Central memory CD8-positive, alpha-beta T cell (primary cell): ENCODE measurements around the gene PTGFR.

Source experiments
- ATAC-seq: fragments of 150-1000 bp; cut with Tn5 transposase; replicated peaks from 2 replicates; pipeline ENCODE4 v1.10.0; 2022; ENCODE audit warnings: mild to moderate bottlenecking, moderate FRiP score, moderate number of reproducible peaks; ENCODE audit not compliant: poor library complexity, severe bottlenecking; ENCODE audit errors: extremely low read depth
- DNase-seq, 2 donors: peaks; one replicate each; pipeline ENCODE4 v3.0.0; 2021; ENCODE audit warnings: low spot score in 2 of 2
- H3K27ac Mint-ChIP-seq: one replicate; pipeline ENCODE4 v1.8.0; 2022; ENCODE audit warnings: low read depth, mild to moderate bottlenecking, moderate library complexity, mixed read lengths
- H3K27me3 Mint-ChIP-seq: one replicate; pipeline ENCODE4 v1.8.0; 2022; ENCODE audit warnings: mixed read lengths
- H3K36me3 Mint-ChIP-seq: one replicate; pipeline ENCODE4 v1.8.0; 2022; ENCODE audit warnings: mild to moderate bottlenecking, moderate library complexity, mixed read lengths; ENCODE audit not compliant: insufficient read depth
- H3K4me1 Mint-ChIP-seq: one replicate; pipeline ENCODE4 v1.8.0; 2022; ENCODE audit warnings: mixed read lengths
- H3K4me3 Mint-ChIP-seq: one replicate; pipeline ENCODE4 v1.8.0; 2022; ENCODE audit warnings: mild to moderate bottlenecking, moderate library complexity, mixed read lengths
- H3K9me3 Mint-ChIP-seq: one replicate; pipeline ENCODE4 v1.8.0; 2022; ENCODE audit warnings: mixed read lengths

The PTGFR gene

GRCh38 chr1:78491451-78492071 is 787 bp downstream of the PTGFR start:
- Mint-ChIP-seq H3K36me3 (no peaks in the 10 kb centered on the region), H3K9me3 (no peaks in the 10 kb centered on the region), H3K4me1 (no peaks in the 10 kb centered on the region), H3K27me3 (peaks cover 29% of the 10 kb centered on the region), H3K27ac (no peak overlapping the region), H3K4me3 (no peak overlapping the region)
- ATAC-seq (no peak), DNase-seq (no peak)

- Mint-ChIP-seq H3K4me1 (no peaks in the 10 kb centered on the region), H3K9me3 (no peaks in the 10 kb centered on the region), H3K27ac (no peak overlapping the region), H3K36me3 (no peaks in the 10 kb centered on the region), H3K27me3 (peaks cover 29% of the 10 kb centered on the region), H3K4me3 (no peak overlapping the region)
- ATAC-seq (no peak), DNase-seq (no peak)
Observed at GRCh38 chr1:78492386-78492950, 1.7 kb downstream of the PTGFR start.

- no peak overlapping the region for H3K4me3 Mint-ChIP-seq
- H3K27ac Mint-ChIP-seq: no peak overlapping the region
- no peaks in the 10 kb centered on the region for H3K9me3 Mint-ChIP-seq
- ATAC-seq: no peak
- no peaks in the 10 kb centered on the region for H3K4me1 Mint-ChIP-seq
- DNase-seq: no peak
- peaks cover 29% of the 10 kb centered on the region for H3K27me3 Mint-ChIP-seq
- no peaks in the 10 kb centered on the region for H3K36me3 Mint-ChIP-seq
Observed at GRCh38 chr1:78493451-78493850, 2.7 kb downstream of the PTGFR start.

GRCh38 chr1:78497201-78497600 is 6.4 kb downstream of the PTGFR start:
- DNase-seq: no peak
- no peak overlapping the region for H3K27ac Mint-ChIP-seq
- H3K9me3 Mint-ChIP-seq: no peaks in the 10 kb centered on the region
- no peak overlapping the region for H3K4me3 Mint-ChIP-seq
- ATAC-seq: no peak
- H3K27me3 Mint-ChIP-seq: peaks cover 8% of the 10 kb centered on the region
- no peaks in the 10 kb centered on the region for H3K4me1 Mint-ChIP-seq
- no peaks in the 10 kb centered on the region for H3K36me3 Mint-ChIP-seq

GRCh38 chr1:78500529-78500928 is 9.8 kb downstream of the PTGFR start:
- Mint-ChIP-seq H3K27ac (no peak overlapping the region), H3K36me3 (no peaks in the 10 kb centered on the region), H3K4me3 (no peak overlapping the region), H3K9me3 (no peaks in the 10 kb centered on the region), H3K27me3 (peaks cover 8% of the 10 kb centered on the region), H3K4me1 (no peaks in the 10 kb centered on the region)
- DNase-seq (no peak), ATAC-seq (no peak)

- no peak overlapping the region for H3K27ac Mint-ChIP-seq
- no peaks in the 10 kb centered on the region for H3K36me3 Mint-ChIP-seq
- DNase-seq (no peak), ATAC-seq (no peak)
- peaks cover 8% of the 10 kb centered on the region for H3K27me3 Mint-ChIP-seq
- H3K4me3 Mint-ChIP-seq: no peak overlapping the region
- no peaks in the 10 kb centered on the region for H3K9me3 Mint-ChIP-seq
- H3K4me1 Mint-ChIP-seq: no peaks in the 10 kb centered on the region
Observed at GRCh38 chr1:78501203-78501602, 10.4 kb downstream of the PTGFR start.

GRCh38 chr1:78511334-78511733 is 20.6 kb downstream of the PTGFR start:
- Mint-ChIP-seq H3K27me3 (no peaks in the 10 kb centered on the region), H3K27ac (no peak overlapping the region), H3K4me3 (no peak overlapping the region), H3K9me3 (peaks cover 13% of the 10 kb centered on the region), H3K36me3 (no peaks in the 10 kb centered on the region), H3K4me1 (no peaks in the 10 kb centered on the region)
- DNase-seq: no peak
- no peak for ATAC-seq

- no peaks in the 10 kb centered on the region for H3K4me1 Mint-ChIP-seq
- H3K36me3 Mint-ChIP-seq: no peaks in the 10 kb centered on the region
- DNase-seq (no peak), ATAC-seq (no peak)
- no peak overlapping the region for H3K4me3 Mint-ChIP-seq
- H3K9me3 Mint-ChIP-seq: peaks cover 6% of the 10 kb centered on the region
- no peaks in the 10 kb centered on the region for H3K27me3 Mint-ChIP-seq
- H3K27ac Mint-ChIP-seq: no peak overlapping the region
Observed at GRCh38 chr1:78516716-78517115, 25.9 kb downstream of the PTGFR start.

GRCh38 chr1:78519446-78519845 is 28.7 kb downstream of the PTGFR start:
- DNase-seq: no peak
- no peak for ATAC-seq
- no peaks in the 10 kb centered on the region for H3K36me3 Mint-ChIP-seq
- no peak overlapping the region for H3K27ac Mint-ChIP-seq
- H3K9me3 Mint-ChIP-seq: no peaks in the 10 kb centered on the region
- H3K4me3 Mint-ChIP-seq: no peak overlapping the region
- peaks cover 9% of the 10 kb centered on the region for H3K27me3 Mint-ChIP-seq
- no peaks in the 10 kb centered on the region for H3K4me1 Mint-ChIP-seq

- H3K27me3 Mint-ChIP-seq: peaks cover 9% of the 10 kb centered on the region
- H3K9me3 Mint-ChIP-seq: no peaks in the 10 kb centered on the region
- no peaks in the 10 kb centered on the region for H3K36me3 Mint-ChIP-seq
Observed at GRCh38 chr1:78520216-78520615, 29.4 kb downstream of the PTGFR start.

GRCh38 chr1:78520843-78521242 is 30.1 kb downstream of the PTGFR start:
- Mint-ChIP-seq H3K27ac (no peak overlapping the region), H3K4me1 (no peaks in the 10 kb centered on the region), H3K9me3 (no peaks in the 10 kb centered on the region), H3K27me3 (peaks cover 9% of the 10 kb centered on the region), H3K36me3 (no peaks in the 10 kb centered on the region), H3K4me3 (no peak overlapping the region)
- ATAC-seq (no peak), DNase-seq (no peak)

More at GRCh38 chr1:78520216-78520615, 29.4 kb downstream of the PTGFR start:
- no peak for DNase-seq
- Mint-ChIP-seq H3K27ac (no peak overlapping the region), H3K4me3 (no peak overlapping the region), H3K4me1 (no peaks in the 10 kb centered on the region)
- ATAC-seq: no peak

- H3K4me3 Mint-ChIP-seq: no peak overlapping the region
- H3K4me1 Mint-ChIP-seq: no peaks in the 10 kb centered on the region
- no peaks in the 10 kb centered on the region for H3K36me3 Mint-ChIP-seq
- peaks cover 9% of the 10 kb centered on the region for H3K27me3 Mint-ChIP-seq
- no peaks in the 10 kb centered on the region for H3K9me3 Mint-ChIP-seq
- DNase-seq: no peak
- ATAC-seq: no peak
- no peak overlapping the region for H3K27ac Mint-ChIP-seq
Observed at GRCh38 chr1:78522136-78522535, 31.4 kb downstream of the PTGFR start.

- Mint-ChIP-seq H3K36me3 (no peaks in the 10 kb centered on the region), H3K27ac (no peak overlapping the region), H3K27me3 (peaks cover 9% of the 10 kb centered on the region), H3K4me1 (no peaks in the 10 kb centered on the region), H3K9me3 (no peaks in the 10 kb centered on the region), H3K4me3 (no peak overlapping the region)
- no peak for DNase-seq
- ATAC-seq: no peak
Observed at GRCh38 chr1:78526496-78526895, 35.7 kb downstream of the PTGFR start.
